ENCODE data around the gene KRT2. TPM values are rescaled to one million over a fixed set of nuclear protein-coding genes. Genes with fewer than 3 reads are reported as not detected.

KRT2 gene
- total and polyA plus RNA-seq, 10 of the 15 experiments (the other 5 are each of a cell fraction or from before 2014, with no cell fraction given), result 0.08 to 0.12 TPM; not detected in 8

GRCh38 chr12:52611080-52611468 lies 40.9 kb downstream of the KRT2 start:
- FAIRE-seq (no peak), ATAC-seq (no peak), DNase-seq (ENCODE audit: low read depth, low spot score) (no peak)
- ChIA-PET SMC1A (ENCODE audit: uncharacterized antibody, unreplicated experiment) (interaction anchor here (1.0 kb wide), 1 partner anchor 43 kb away, joined by 3 read pairs; no protein-coding TSS in a partner anchor), POLR2A (no interaction called here), RAD21 (ENCODE audit: unreplicated experiment) (no interaction called here), CTCF (no interaction called here)
- Histone ChIP-seq H3K9me3 (replicated peaks; ENCODE audit: control insufficient read depth, insufficient read depth, low read length) (no peaks in the 10 kb centered on the region), H3K79me2 (ENCODE audit: control insufficient read depth, insufficient read depth, low read length) (no peaks in the 10 kb centered on the region), H3K4me2 (ENCODE audit: control insufficient read depth, insufficient read depth) (no peak overlapping the region), H3K36me3 (ENCODE audit: control insufficient read depth in 2 of 2, insufficient read depth in 2 of 2, low read length in 1 of 2) (no peaks in the 10 kb centered on the region), H4K20me1 (ENCODE audit: control insufficient read depth, insufficient read depth) (no peaks in the 10 kb centered on the region), H2AFZ (ENCODE audit: control insufficient read depth, low read depth, low read length) (no peak overlapping the region), H3K27me3 (replicated peaks in 1 of 2; ENCODE audit: control insufficient read depth in 2 of 2, insufficient read depth in 2 of 2, low read length in 1 of 2) (peaks cover 0 to 3% of the 10 kb centered on the region in 2 experiments; a peak in 3 of 4 replicates), H3K9ac (ENCODE audit: control insufficient read depth, insufficient read depth, low read length) (no peak overlapping the region), H3K4me3 (no peak overlapping the region), H3K27ac (ENCODE audit: control insufficient read depth, insufficient read depth) (no peak overlapping the region), H3K4me1 (ENCODE audit: control insufficient read depth, insufficient read depth, low read length) (no peaks in the 10 kb centered on the region)
- TF ChIP-seq, protein P1, sequence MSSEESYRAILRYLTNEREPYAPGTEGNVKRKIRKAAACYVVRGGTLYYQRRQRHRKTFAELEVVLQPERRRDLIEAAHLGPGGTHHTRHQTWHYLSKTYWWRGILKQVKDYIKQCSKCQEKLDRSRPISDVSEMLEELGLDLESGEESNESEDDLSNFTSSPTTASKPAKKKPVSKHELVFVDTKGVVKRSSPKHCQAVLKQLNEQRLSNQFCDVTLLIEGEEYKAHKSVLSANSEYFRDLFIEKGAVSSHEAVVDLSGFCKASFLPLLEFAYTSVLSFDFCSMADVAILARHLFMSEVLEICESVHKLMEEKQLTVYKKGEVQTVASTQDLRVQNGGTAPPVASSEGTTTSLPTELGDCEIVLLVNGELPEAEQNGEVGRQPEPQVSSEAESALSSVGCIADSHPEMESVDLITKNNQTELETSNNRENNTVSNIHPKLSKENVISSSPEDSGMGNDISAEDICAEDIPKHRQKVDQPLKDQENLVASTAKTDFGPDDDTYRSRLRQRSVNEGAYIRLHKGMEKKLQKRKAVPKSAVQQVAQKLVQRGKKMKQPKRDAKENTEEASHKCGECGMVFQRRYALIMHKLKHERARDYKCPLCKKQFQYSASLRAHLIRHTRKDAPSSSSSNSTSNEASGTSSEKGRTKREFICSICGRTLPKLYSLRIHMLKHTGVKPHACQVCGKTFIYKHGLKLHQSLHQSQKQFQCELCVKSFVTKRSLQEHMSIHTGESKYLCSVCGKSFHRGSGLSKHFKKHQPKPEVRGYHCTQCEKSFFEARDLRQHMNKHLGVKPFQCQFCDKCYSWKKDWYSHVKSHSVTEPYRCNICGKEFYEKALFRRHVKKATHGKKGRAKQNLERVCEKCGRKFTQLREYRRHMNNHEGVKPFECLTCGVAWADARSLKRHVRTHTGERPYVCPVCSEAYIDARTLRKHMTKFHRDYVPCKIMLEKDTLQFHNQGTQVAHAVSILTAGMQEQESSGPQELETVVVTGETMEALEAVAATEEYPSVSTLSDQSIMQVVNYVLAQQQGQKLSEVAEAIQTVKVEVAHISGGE (CRISPR knock-in tag; IDR thresholded peaks at IDR 0.05), result no peak
- no peak for TF ChIP-seq YY1 (IDR thresholded peaks at IDR 0.05; ENCODE audit: low read depth, low read length)
- TF ChIP-seq MEF2B (IDR thresholded peaks at IDR 0.05; ENCODE audit: partially characterized antibody, poor library complexity, severe bottlenecking), result no peak
- no peak for TF ChIP-seq ZBTB33 (IDR thresholded peaks at IDR 0.05)
- BruUV-seq (replicated peaks), result no TSS peak
- intact Hi-C loops (cut with micrococcal nuclease; ENCODE audit: unreplicated experiment) (no loop called here), in situ Hi-C loops (cut with MboI) (no loop called here)
- 69% methylated on average over 6 of the region's 6 CpGs for WGBS (ENCODE audit: insufficient coverage, insufficient replicate concordance, low lambda C conversion rate, missing lambda C conversion rate)

All from GM12878 (cell line).